MM.1S (cell line): Measurements from ENCODE around the gene SAMD8.

Experiments used
- DNase-seq: peaks from one replicate; pipeline ENCODE4 v3.0.0-alpha.2; 2015
- H2AFZ ChIP-seq: fragments of 300-600 bp; sonication (generic); 2 replicates; pipeline ENCODE4 v1.6.0; 2016; ENCODE audit warnings: antibody characterized with exemption, low read length
- H3F3A ChIP-seq: fragments of 300-600 bp; sonication (generic); 2 replicates; pipeline ENCODE4 v1.6.1; 2016; ENCODE audit warnings: mild to moderate bottlenecking, antibody characterized with exemption, low read length, moderate library complexity, mixed read lengths; ENCODE audit not compliant: insufficient read depth
- H3K27ac ChIP-seq: fragments of 300-600 bp; sonication (generic); 2 replicates; pipeline ENCODE4 v1.5.1; 2016; ENCODE audit warnings: mild to moderate bottlenecking, low read length
- H3K27me3 ChIP-seq: fragments of 300-600 bp; sonication (generic); replicated peaks from 2 replicates; pipeline ENCODE4 v1.6.0; 2016; ENCODE audit warnings: low read length; ENCODE audit not compliant: insufficient read depth
- H3K36me3 ChIP-seq: fragments of 300-600 bp; sonication (generic); replicated peaks from 2 replicates; pipeline ENCODE4 v1.6.1; 2016; ENCODE audit warnings: mild to moderate bottlenecking, low read length, mixed read lengths; ENCODE audit not compliant: insufficient read depth
- H3K4me1 ChIP-seq: fragments of 300-600 bp; sonication (generic); 2 replicates; pipeline ENCODE4 v1.6.1; 2016; ENCODE audit warnings: low read length, mixed read lengths
- H3K4me2 ChIP-seq: fragments of 300-600 bp; sonication (generic); 2 replicates; pipeline ENCODE4 v1.6.0; 2016; ENCODE audit warnings: low read depth, low read length
- H3K4me3 ChIP-seq: fragments of 300-600 bp; sonication (generic); 2 replicates; pipeline ENCODE4 v1.5.1; 2016; ENCODE audit warnings: low read length, mixed read lengths
- H3K79me2 ChIP-seq: fragments of 300-600 bp; sonication (generic); 2 replicates; pipeline ENCODE4 v1.6.1; 2016; ENCODE audit warnings: mixed run types, low read length, mixed read lengths
- H3K9ac ChIP-seq: fragments of 300-600 bp; sonication (generic); 2 replicates; pipeline ENCODE4 v1.6.1; 2016; ENCODE audit warnings: low read length, mixed read lengths
- H3K9me2 ChIP-seq: fragments of 300-600 bp; sonication (generic); replicated peaks from 2 replicates; pipeline ENCODE4 v1.6.1; 2016; ENCODE audit warnings: mild to moderate bottlenecking, low read length, mixed read lengths; ENCODE audit not compliant: insufficient read depth
- H3K9me3 ChIP-seq: fragments of 300-600 bp; sonication (generic); replicated peaks from 2 replicates; pipeline ENCODE4 v1.6.1; 2016; ENCODE audit warnings: mild to moderate bottlenecking, low read length, mixed read lengths; ENCODE audit not compliant: insufficient read depth
- H4K20me1 ChIP-seq: fragments of 300-600 bp; sonication (generic); 2 replicates; pipeline ENCODE4 v1.6.1; 2016; ENCODE audit warnings: mild to moderate bottlenecking, low read length, moderate library complexity, mixed read lengths; ENCODE audit not compliant: insufficient read depth
- EZH2 ChIP-seq: fragments of 300-600 bp; sonication (generic); optimal IDR thresholded peaks from 2 replicates; pipeline ENCODE3; 2017; ENCODE audit warnings: low read depth, mild to moderate bottlenecking, antibody characterized with exemption, low read length, mixed read lengths
- EZH2phosphoT487 ChIP-seq: fragments of 300-600 bp; sonication (generic); IDR thresholded peaks from 2 replicates; pipeline ENCODE4 v1.6.1; 2018; ENCODE audit warnings: antibody characterized with exemption, low read length
- TF ChIP-seq, protein P1 (sequence below): fragments of 300-600 bp; sonication (generic); IDR thresholded peaks from 2 replicates; pipeline ENCODE4 v1.5.1; 2016; ENCODE audit warnings: antibody characterized with exemption, low read length, mixed read lengths

SAMD8 gene

DNA sequence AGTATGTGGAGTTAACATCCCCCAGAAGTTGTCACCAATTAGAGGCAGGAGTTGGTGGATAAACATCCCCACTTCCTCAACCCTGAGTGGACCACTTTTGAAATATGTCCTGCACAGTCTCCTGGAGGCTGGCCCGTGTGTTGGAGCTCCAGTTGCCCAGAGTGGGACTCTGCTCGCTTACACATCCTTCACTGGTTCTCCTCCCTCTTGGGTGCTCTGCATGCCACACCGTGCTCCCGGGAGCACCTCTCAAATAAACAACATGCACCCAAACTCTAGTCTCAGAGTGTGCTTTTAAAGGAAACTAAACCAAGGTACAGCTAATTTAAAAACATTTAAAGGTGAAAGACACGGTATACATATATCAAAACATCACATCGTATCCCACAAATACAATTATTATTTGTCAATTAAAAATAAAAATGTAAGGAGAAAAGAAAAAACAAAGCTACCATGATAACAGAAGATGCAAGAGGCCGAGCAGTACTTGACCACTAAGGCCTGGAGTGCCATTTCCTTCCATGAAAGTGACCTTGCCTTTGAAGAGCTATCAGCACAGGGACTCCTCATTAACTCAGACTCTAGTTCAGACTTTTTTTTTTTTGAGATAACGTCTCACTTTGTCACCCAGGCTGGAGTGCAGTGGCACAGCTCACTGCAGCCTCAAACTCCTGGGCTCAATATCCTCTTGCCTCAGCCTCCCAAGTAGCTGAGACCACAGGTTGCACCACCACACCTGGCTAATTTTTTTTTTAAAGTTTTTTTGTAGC lies 47.8 kb upstream of the SAMD8 start:
- no peak overlapping the region for H2AFZ ChIP-seq
- no peaks in the 10 kb centered on the region for H3K9me2 ChIP-seq
- no peaks in the 10 kb centered on the region for H3K36me3 ChIP-seq
- no peaks in the 10 kb centered on the region for H3F3A ChIP-seq
- H4K20me1 ChIP-seq = no peaks in the 10 kb centered on the region
- H3K27me3 ChIP-seq = no peaks in the 10 kb centered on the region
- H3K79me2 ChIP-seq = no peaks in the 10 kb centered on the region
- H3K9ac ChIP-seq = no peak overlapping the region
- no peaks in the 10 kb centered on the region for H3K4me1 ChIP-seq
- H3K4me2 ChIP-seq = no peak overlapping the region
- no peaks in the 10 kb centered on the region for H3K9me3 ChIP-seq
- no peak overlapping the region for H3K4me3 ChIP-seq
- TF ChIP-seq EZH2phosphoT487 (no peak), EZH2 (no peak)
- TF ChIP-seq, protein P1, sequence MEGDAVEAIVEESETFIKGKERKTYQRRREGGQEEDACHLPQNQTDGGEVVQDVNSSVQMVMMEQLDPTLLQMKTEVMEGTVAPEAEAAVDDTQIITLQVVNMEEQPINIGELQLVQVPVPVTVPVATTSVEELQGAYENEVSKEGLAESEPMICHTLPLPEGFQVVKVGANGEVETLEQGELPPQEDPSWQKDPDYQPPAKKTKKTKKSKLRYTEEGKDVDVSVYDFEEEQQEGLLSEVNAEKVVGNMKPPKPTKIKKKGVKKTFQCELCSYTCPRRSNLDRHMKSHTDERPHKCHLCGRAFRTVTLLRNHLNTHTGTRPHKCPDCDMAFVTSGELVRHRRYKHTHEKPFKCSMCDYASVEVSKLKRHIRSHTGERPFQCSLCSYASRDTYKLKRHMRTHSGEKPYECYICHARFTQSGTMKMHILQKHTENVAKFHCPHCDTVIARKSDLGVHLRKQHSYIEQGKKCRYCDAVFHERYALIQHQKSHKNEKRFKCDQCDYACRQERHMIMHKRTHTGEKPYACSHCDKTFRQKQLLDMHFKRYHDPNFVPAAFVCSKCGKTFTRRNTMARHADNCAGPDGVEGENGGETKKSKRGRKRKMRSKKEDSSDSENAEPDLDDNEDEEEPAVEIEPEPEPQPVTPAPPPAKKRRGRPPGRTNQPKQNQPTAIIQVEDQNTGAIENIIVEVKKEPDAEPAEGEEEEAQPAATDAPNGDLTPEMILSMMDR = no peak
- no peak overlapping the region for H3K27ac ChIP-seq
- no peak for DNase-seq

DNA sequence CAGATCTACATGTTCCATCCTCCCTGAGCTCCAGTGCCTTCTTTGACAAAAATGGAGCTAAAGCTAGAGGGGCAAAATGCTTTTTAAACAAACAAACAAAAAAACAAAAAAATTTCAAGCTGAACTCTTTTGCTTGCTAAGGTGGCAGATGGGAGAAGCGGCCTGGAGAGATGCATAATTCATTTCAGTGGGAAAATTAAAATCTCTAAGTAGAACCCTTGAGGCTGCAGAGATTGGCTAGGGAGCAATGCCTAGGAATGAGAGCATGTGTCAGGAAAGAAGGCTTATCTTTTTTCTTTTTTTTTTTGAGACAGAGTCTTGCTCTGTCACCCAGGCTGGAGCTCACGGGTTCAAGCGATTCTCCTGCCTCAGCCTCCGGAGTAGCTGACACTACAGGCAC lies 46.4 kb upstream of the SAMD8 start:
- Histone ChIP-seq H3K36me3 (no peaks in the 10 kb centered on the region), H2AFZ (no peak overlapping the region), H3K9me2 (no peaks in the 10 kb centered on the region), H3K27me3 (no peaks in the 10 kb centered on the region), H3K27ac (peak overlapping the region; percentile 6; the same call in 1 of the 2 replicates), H3K4me2 (no peak overlapping the region), H4K20me1 (no peaks in the 10 kb centered on the region), H3K4me3 (no peak overlapping the region), H3K9me3 (no peaks in the 10 kb centered on the region), H3K79me2 (no peaks in the 10 kb centered on the region), H3F3A (no peaks in the 10 kb centered on the region), H3K9ac (no peak overlapping the region), H3K4me1 (no peaks in the 10 kb centered on the region)
- TF ChIP-seq EZH2 (no peak), EZH2phosphoT487 (no peak)
- TF ChIP-seq, protein P1 = no peak
- no peak for DNase-seq

DNA sequence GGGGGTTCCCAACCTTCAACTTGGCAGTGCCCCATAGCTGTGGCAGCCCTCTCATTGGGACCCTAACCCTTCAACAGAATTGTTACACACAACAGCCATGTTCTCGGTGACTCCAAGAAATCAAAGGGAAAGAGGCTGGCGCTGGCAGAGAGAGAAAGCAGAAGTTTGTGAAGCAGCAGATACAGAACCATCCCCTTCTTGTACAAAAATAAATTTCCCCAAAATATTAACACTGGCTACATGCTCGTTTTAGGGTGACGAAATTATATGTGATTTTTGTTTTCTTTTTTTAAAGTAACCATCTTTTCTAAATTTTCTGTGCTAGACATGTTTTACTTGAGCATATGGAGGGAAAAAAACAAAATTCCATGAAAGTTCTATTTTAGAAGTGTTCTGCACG lies 45.2 kb upstream of the SAMD8 start:
- Histone ChIP-seq H3K79me2 (no peaks in the 10 kb centered on the region), H3F3A (no peaks in the 10 kb centered on the region), H3K36me3 (no peaks in the 10 kb centered on the region), H3K4me1 (no peaks in the 10 kb centered on the region), H3K4me2 (no peak overlapping the region), H3K9me2 (no peaks in the 10 kb centered on the region), H2AFZ (no peak overlapping the region), H4K20me1 (no peaks in the 10 kb centered on the region), H3K27me3 (no peaks in the 10 kb centered on the region), H3K4me3 (no peak overlapping the region), H3K9me3 (no peaks in the 10 kb centered on the region), H3K9ac (no peak overlapping the region), H3K27ac (no peak overlapping the region)
- TF ChIP-seq, protein P1 = no peak
- TF ChIP-seq EZH2 (no peak), EZH2phosphoT487 (no peak)
- DNase-seq = no peak
